CMK (cell line): Measurements from ENCODE around the gene MRPS22.
"Not testable (repeated sequence)": the region's sequence is repeated elsewhere in the genome, so short reads cannot be mapped to it uniquely, and the experiment has no call there.

Source experiments
- DNase-seq: peaks from one replicate; pipeline ENCODE4 v3.0.0-alpha.2; 2010; ENCODE audit warnings: low read depth

Gene MRPS22

DNA sequence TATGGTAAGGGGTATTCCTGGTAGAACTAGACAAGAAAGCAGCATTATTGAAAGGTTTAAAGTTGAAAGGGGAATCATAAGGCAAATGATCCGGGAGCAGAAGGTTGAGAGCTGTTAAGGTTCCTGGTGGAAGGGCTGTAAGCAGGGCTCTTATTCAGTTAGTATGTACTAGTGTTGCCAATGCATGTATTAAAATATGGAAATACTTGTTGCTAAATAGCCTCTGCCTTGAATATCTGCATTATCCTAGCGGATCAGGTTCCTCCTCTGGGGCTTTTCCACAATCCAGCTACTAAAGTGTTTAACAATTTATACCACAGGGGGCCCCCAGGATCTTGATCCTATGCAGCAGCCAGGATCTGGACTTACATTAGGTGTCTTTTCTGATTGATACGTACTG is 52.9 kb downstream of the MRPS22 start:
- DNase-seq = no peak

DNA sequence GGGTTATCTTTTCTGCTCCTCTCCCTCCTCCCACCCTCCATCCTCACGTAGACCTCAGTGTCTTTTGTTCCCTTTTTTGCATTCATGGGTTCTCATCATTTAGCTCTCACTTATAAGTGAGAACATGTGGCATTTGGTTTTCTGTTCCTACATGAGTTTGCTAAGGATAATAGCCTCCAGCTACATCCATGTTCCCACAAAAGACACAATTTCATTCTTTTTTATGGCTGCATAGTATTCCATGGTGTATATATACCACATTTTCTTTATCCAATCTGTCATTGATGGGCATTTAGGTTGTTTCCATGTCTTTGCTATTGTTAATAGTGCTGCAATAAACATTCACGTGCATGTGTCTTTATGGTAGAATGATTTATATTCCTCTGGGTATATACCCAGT is 57.3 kb downstream of the MRPS22 start:
- not testable (repeated sequence) for DNase-seq
